ENCODE results near the gene EYS. TPM values are rescaled to one million over a fixed set of nuclear protein-coding genes. Genes with fewer than 3 reads are reported as not detected.

Gene EYS
- polyA plus RNA-seq, 1 of the 3 experiments (the other 2 are of a cell fraction), result 0.05 TPM

DNA sequence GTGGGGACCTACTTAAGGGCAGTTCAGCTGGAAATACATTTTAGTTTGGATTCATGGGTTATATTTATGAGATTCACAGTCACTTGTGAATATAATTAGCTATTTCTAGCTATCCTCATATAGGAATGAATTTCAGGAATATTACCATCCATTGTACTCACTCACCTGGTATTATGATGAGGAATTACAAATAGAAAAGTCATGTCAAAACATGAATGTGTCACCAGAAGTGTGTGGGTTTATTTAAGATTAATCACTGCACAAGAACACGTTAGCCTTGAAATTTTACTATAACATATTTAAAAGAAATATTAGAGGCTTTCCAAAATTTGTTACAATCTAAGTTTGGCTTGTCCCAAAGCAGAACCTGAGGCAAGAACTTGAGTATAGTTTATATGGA, 1560.9 kb downstream of the EYS start:
- no peaks in the 10 kb centered on the region for H3K79me2 ChIP-seq (ENCODE audit: insufficient read depth)
- H3K4me1 ChIP-seq (ENCODE audit: control insufficient read depth in 1 of 2, insufficient read depth in 2 of 2, low read depth in 1 of 2, low read length in 1 of 2), result peaks cover 0 to 3% of the 10 kb centered on the region in 2 experiments; a peak in 2 of 4 replicates
- no peaks in the 10 kb centered on the region for H3F3A ChIP-seq (replicated peaks; ENCODE audit: insufficient read depth)
- H3K27me3 ChIP-seq (ENCODE audit: insufficient read depth), result no peaks in the 10 kb centered on the region
- ChIA-PET POLR2A (no interaction called here), CTCF (no interaction called here)
- no peak overlapping the region for H3K4me2 ChIP-seq
- H3K9ac ChIP-seq, result no peak overlapping the region
- 39% methylated on average over 1 of the region's 1 CpG for WGBS (ENCODE audit: low lambda C conversion rate)
- no peaks in the 10 kb centered on the region for H3K36me3 ChIP-seq (replicated peaks in 1 of 2; ENCODE audit: control insufficient read depth in 1 of 2, insufficient read depth in 2 of 2, low read length in 1 of 2)
- no peak overlapping the region for H3K27ac ChIP-seq (ENCODE audit: low read depth in 2 of 2, low read length in 1 of 2)
- H2AFZ ChIP-seq (ENCODE audit: low read depth), result no peak overlapping the region
- H3K9me2 ChIP-seq, result no peaks in the 10 kb centered on the region
- DNase-seq, result no peak
- H3K4me3 ChIP-seq (ENCODE audit: low read depth in 2 of 2, low read length in 1 of 2), result no peak overlapping the region
- H3K9me3 ChIP-seq, result no peaks in the 10 kb centered on the region
- H4K20me1 ChIP-seq (ENCODE audit: insufficient read depth), result no peaks in the 10 kb centered on the region
- TF ChIP-seq PBX3 (IDR thresholded peaks at IDR 0.05), result no peak
- no peak for TF ChIP-seq EP300 (IDR thresholded peaks at IDR 0.05; ENCODE audit: borderline replicate concordance in 1 of 2, low read depth in 1 of 2, low read length in 1 of 2)
- no peak for TF ChIP-seq MXI1 (IDR thresholded peaks at IDR 0.05; ENCODE audit: low read depth, low read length)
- no peak for TF ChIP-seq EZH2phosphoT487 (IDR thresholded peaks at IDR 0.05; ENCODE audit: borderline replicate concordance, low read depth)
- TF ChIP-seq RXRA (IDR thresholded peaks at IDR 0.05; ENCODE audit: borderline replicate concordance, low read depth), result no peak
- TF ChIP-seq NFIC (IDR thresholded peaks at IDR 0.05; ENCODE audit: borderline replicate concordance), result no peak
- no peak for TF ChIP-seq RCOR1 (IDR thresholded peaks at IDR 0.05; ENCODE audit: low read length)
- TF ChIP-seq SIN3A (IDR thresholded peaks at IDR 0.05; ENCODE audit: borderline replicate concordance, low read depth, low read length), result no peak
- TF ChIP-seq RAD21 (IDR thresholded peaks at IDR 0.05; ENCODE audit: low read length), result no peak
- TF ChIP-seq, protein P1, sequence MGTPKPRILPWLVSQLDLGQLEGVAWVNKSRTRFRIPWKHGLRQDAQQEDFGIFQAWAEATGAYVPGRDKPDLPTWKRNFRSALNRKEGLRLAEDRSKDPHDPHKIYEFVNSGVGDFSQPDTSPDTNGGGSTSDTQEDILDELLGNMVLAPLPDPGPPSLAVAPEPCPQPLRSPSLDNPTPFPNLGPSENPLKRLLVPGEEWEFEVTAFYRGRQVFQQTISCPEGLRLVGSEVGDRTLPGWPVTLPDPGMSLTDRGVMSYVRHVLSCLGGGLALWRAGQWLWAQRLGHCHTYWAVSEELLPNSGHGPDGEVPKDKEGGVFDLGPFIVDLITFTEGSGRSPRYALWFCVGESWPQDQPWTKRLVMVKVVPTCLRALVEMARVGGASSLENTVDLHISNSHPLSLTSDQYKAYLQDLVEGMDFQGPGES (IDR thresholded peaks at IDR 0.05; ENCODE audit: low read depth, low read length), result no peak
- TF ChIP-seq POLR2AphosphoS5 (IDR thresholded peaks at IDR 0.05; ENCODE audit: low read depth, low read length), result no peak
- TF ChIP-seq, protein P2, sequence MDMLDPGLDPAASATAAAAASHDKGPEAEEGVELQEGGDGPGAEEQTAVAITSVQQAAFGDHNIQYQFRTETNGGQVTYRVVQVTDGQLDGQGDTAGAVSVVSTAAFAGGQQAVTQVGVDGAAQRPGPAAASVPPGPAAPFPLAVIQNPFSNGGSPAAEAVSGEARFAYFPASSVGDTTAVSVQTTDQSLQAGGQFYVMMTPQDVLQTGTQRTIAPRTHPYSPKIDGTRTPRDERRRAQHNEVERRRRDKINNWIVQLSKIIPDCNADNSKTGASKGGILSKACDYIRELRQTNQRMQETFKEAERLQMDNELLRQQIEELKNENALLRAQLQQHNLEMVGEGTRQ (IDR thresholded peaks at IDR 0.05; ENCODE audit: borderline replicate concordance, low read depth, low read length), result no peak
- no peak for TF ChIP-seq NRF1 (IDR thresholded peaks at IDR 0.05; ENCODE audit: low read depth, low read length)
- no peak for TF ChIP-seq FOXJ3 (CRISPR knock-in tag; IDR thresholded peaks at IDR 0.05)
- TF ChIP-seq FOSL2 (IDR thresholded peaks at IDR 0.05; ENCODE audit: borderline replicate concordance, low read depth), result no peak
- no peak for TF ChIP-seq ELF1 (IDR thresholded peaks at IDR 0.05)

GRCh38 chr6:64145658-64146057, 1561.4 kb downstream of the EYS start:
- no peaks in the 10 kb centered on the region for H3K27me3 ChIP-seq (ENCODE audit: insufficient read depth)
- DNase-seq, result no peak
- TF ChIP-seq NFIC (IDR thresholded peaks at IDR 0.05; ENCODE audit: borderline replicate concordance) (no peak), FOSL2 (IDR thresholded peaks at IDR 0.05; ENCODE audit: borderline replicate concordance, low read depth) (no peak), ELF1 (IDR thresholded peaks at IDR 0.05) (no peak), EZH2phosphoT487 (IDR thresholded peaks at IDR 0.05; ENCODE audit: borderline replicate concordance, low read depth) (no peak), TCF12 (IDR thresholded peaks at IDR 0.05) (no peak), RAD21 (IDR thresholded peaks at IDR 0.05; ENCODE audit: low read length) (no peak), RCOR1 (IDR thresholded peaks at IDR 0.05; ENCODE audit: low read length) (no peak), GATA2 (CRISPR knock-in tag; IDR thresholded peaks at IDR 0.05) (no peak), NRF1 (IDR thresholded peaks at IDR 0.05; ENCODE audit: low read depth, low read length) (no peak), POLR2AphosphoS5 (IDR thresholded peaks at IDR 0.05; ENCODE audit: low read depth, low read length) (no peak), FOXM1 (IDR thresholded peaks at IDR 0.05; ENCODE audit: low read depth) (no peak)
- TF ChIP-seq, protein P3, sequence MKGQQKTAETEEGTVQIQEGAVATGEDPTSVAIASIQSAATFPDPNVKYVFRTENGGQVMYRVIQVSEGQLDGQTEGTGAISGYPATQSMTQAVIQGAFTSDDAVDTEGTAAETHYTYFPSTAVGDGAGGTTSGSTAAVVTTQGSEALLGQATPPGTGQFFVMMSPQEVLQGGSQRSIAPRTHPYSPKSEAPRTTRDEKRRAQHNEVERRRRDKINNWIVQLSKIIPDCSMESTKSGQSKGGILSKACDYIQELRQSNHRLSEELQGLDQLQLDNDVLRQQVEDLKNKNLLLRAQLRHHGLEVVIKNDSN (IDR thresholded peaks at IDR 0.05; ENCODE audit: borderline replicate concordance, low read depth), result no peak
- TF ChIP-seq, protein P4, sequence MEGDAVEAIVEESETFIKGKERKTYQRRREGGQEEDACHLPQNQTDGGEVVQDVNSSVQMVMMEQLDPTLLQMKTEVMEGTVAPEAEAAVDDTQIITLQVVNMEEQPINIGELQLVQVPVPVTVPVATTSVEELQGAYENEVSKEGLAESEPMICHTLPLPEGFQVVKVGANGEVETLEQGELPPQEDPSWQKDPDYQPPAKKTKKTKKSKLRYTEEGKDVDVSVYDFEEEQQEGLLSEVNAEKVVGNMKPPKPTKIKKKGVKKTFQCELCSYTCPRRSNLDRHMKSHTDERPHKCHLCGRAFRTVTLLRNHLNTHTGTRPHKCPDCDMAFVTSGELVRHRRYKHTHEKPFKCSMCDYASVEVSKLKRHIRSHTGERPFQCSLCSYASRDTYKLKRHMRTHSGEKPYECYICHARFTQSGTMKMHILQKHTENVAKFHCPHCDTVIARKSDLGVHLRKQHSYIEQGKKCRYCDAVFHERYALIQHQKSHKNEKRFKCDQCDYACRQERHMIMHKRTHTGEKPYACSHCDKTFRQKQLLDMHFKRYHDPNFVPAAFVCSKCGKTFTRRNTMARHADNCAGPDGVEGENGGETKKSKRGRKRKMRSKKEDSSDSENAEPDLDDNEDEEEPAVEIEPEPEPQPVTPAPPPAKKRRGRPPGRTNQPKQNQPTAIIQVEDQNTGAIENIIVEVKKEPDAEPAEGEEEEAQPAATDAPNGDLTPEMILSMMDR (IDR thresholded peaks at IDR 0.05), result no peak
- TF ChIP-seq, protein P1 (IDR thresholded peaks at IDR 0.05; ENCODE audit: low read depth, low read length), result no peak
- no peak overlapping the region for H3K4me3 ChIP-seq (ENCODE audit: low read depth in 2 of 2, low read length in 1 of 2)
- no peaks in the 10 kb centered on the region for H3K9me2 ChIP-seq
- 61% methylated on average over 2 of the region's 2 CpGs for WGBS (ENCODE audit: low lambda C conversion rate)
- H2AFZ ChIP-seq (ENCODE audit: low read depth), result no peak overlapping the region
- no peaks in the 10 kb centered on the region for H4K20me1 ChIP-seq (ENCODE audit: insufficient read depth)
- no peaks in the 10 kb centered on the region for H3F3A ChIP-seq (replicated peaks; ENCODE audit: insufficient read depth)
- no peaks in the 10 kb centered on the region for H3K79me2 ChIP-seq (ENCODE audit: insufficient read depth)
- POLR2A ChIA-PET, result no interaction called here
- peaks cover 0 to 3% of the 10 kb centered on the region in 2 experiments; a peak in 2 of 4 replicates for H3K4me1 ChIP-seq (ENCODE audit: control insufficient read depth in 1 of 2, insufficient read depth in 2 of 2, low read depth in 1 of 2, low read length in 1 of 2)
- H3K27ac ChIP-seq (ENCODE audit: low read depth in 2 of 2, low read length in 1 of 2), result no peak overlapping the region
- H3K9ac ChIP-seq, result no peak overlapping the region
- H3K36me3 ChIP-seq (replicated peaks in 1 of 2; ENCODE audit: control insufficient read depth in 1 of 2, insufficient read depth in 2 of 2, low read length in 1 of 2), result no peaks in the 10 kb centered on the region
- CTCF ChIA-PET, result no interaction called here
- no peaks in the 10 kb centered on the region for H3K9me3 ChIP-seq
- H3K4me2 ChIP-seq, result no peak overlapping the region

Measured in SK-N-SH (cell line).